K562 (cell line): ENCODE results near the gene GJB2. TPM values are rescaled to one million over a fixed set of nuclear protein-coding genes. Genes with fewer than 3 reads are reported as not detected.
A peak's percentile ranks its signal among the peaks of the same experiment; 100 is the strongest.

Experiments
- ATAC-seq: fragments of 200-7000 bp; cut with Tn5 transposase; 3 replicates; pipeline ENCODE4 v1.9.1; 2020; ENCODE audit warnings: moderate library complexity
- BruUV-seq: library from RNA; stranded (reverse); fragments of 400-500 nt; replicated peaks from 2 replicates; lab custom pipeline; 2021; lab: Mats Ljungman, UMichigan
- CTCF ChIA-PET: fragments of 300-600 bp; formaldehyde crosslinking; extraction: SDS; loops from one replicate; lab custom pipeline; 2021; ENCODE audit warnings: low intra/inter-chr PET ratio; lab: Yijun Ruan, JAX
- POLR2A ChIA-PET: fragments of 300-600, 350-650 bp; sonication (Branson Sonifier 250); formaldehyde crosslinking; extraction: SDS; loops from one replicate; lab custom pipeline; 2021; ENCODE audit warnings: antibody characterized with exemption, inconsistent platforms; lab: Yijun Ruan, JAX
- DNase-seq, 4 experiments: peaks; one replicate each; pipeline versions ENCODE4 v3.0.0 to v3.0.0-alpha.2; 2011 to 2018; ENCODE audit warnings: low spot score in 3 of 4, mixed read lengths in 3 of 4; ENCODE audit errors: extremely low read depth in 1 of 4
- FAIRE-seq: peaks from 2 replicates; lab custom pipeline; 2011; peaks lifted over from hg19 to GRCh38; lab: Jason Lieb, UNC
- H2AFZ ChIP-seq: 2 replicates; pipeline ENCODE4 v1.6.0; 2011; ENCODE audit warnings: low read depth, low read length, control low read depth, inconsistent platforms
- H3K27ac ChIP-seq: fragments of 200-600 bp; 3 replicates; pipeline ENCODE4 v1.8.0; 2011; ENCODE audit warnings: low read depth, mild to moderate bottlenecking, control low read depth, inconsistent platforms, low read length, moderate library complexity, mixed read lengths; ENCODE audit errors: extremely low read depth
- H3K27me3 ChIP-seq, 2 experiments: fragments of 300-600 bp in 1 of 2; 2 replicates in 1 of 2; 3 replicates in 1 of 2; pipeline versions ENCODE4 v1.6.0 to v1.8.0; 2011; ENCODE audit warnings: inconsistent platforms in 2 of 2, low read length in 2 of 2, mild to moderate bottlenecking in 1 of 2, mixed read lengths in 1 of 2, moderate library complexity in 1 of 2; ENCODE audit not compliant: control insufficient read depth in 2 of 2, insufficient read depth in 2 of 2
- H3K36me3 ChIP-seq: fragments of 300-600 bp; 3 replicates; pipeline ENCODE4 v1.8.0; 2011; ENCODE audit warnings: mild to moderate bottlenecking, low read length, inconsistent platforms; ENCODE audit not compliant: control insufficient read depth, insufficient read depth
- H3K4me1 ChIP-seq, 2 experiments: fragments of 200-600 bp in 1 of 2; replicated peaks in 1 of 2; 2 replicates in 1 of 2; 3 replicates in 1 of 2; pipeline versions ENCODE4 v1.5.1 to v1.8.0; 2011; ENCODE audit warnings: inconsistent platforms in 2 of 2, low read length in 2 of 2, mild to moderate bottlenecking in 1 of 2, mixed read lengths in 1 of 2, moderate library complexity in 1 of 2; ENCODE audit not compliant: control insufficient read depth in 2 of 2, insufficient read depth in 2 of 2
- H3K4me2 ChIP-seq: 2 replicates; pipeline ENCODE4 v1.6.1; 2011; ENCODE audit warnings: low read length, control low read depth, inconsistent platforms, mixed read lengths; ENCODE audit not compliant: insufficient read depth
- H3K4me3 ChIP-seq: fragments of 200-600 bp; sonication (generic), shearing (Covaris generic); 2 replicates; pipeline ENCODE4 v1.5.1; 2016; ENCODE audit warnings: control low read depth, inconsistent platforms
- H3K79me2 ChIP-seq: fragments of 200-600 bp; 3 replicates; pipeline ENCODE4 v1.8.0; 2011; ENCODE audit warnings: low read length, inconsistent platforms; ENCODE audit not compliant: control insufficient read depth, insufficient read depth
- H3K9ac ChIP-seq, 2 experiments: 2 replicates each; pipeline versions ENCODE4 v1.6.0 to v1.6.1; 2011; ENCODE audit warnings: low read depth in 2 of 2, low read length in 2 of 2, control low read depth in 1 of 2, inconsistent platforms in 1 of 2, mild to moderate bottlenecking in 1 of 2, mixed read lengths in 1 of 2; ENCODE audit not compliant: insufficient read depth in 1 of 2
- H3K9me1 ChIP-seq: one replicate; pipeline ENCODE4 v1.6.0; 2011; ENCODE audit warnings: inconsistent platforms, mild to moderate bottlenecking, low read length, moderate library complexity; ENCODE audit not compliant: control insufficient read depth, insufficient read depth
- H3K9me3 ChIP-seq: replicated peaks from 2 replicates; pipeline ENCODE4 v1.5.1; 2011; ENCODE audit warnings: low read depth, low read length, inconsistent platforms; ENCODE audit not compliant: control insufficient read depth, insufficient read depth
- H4K20me1 ChIP-seq: replicated peaks from 2 replicates; pipeline ENCODE4 v1.6.1; 2011; ENCODE audit warnings: low read length, inconsistent platforms, mixed read lengths; ENCODE audit not compliant: control insufficient read depth, insufficient read depth
- CBX2 ChIP-seq: fragments of 200-600 bp; sonication (generic); IDR thresholded peaks from one replicate; pipeline ENCODE4 v1.6.1; 2012; ENCODE audit warnings: mild to moderate bottlenecking, low read length, inconsistent platforms; ENCODE audit not compliant: insufficient read depth, poor library complexity, severe bottlenecking
- CBX8 ChIP-seq: fragments of 200-600 bp; sonication (generic); IDR thresholded peaks from 2 replicates; pipeline ENCODE4 v1.6.1; 2012; ENCODE audit warnings: borderline replicate concordance, mixed run types, low read depth, mild to moderate bottlenecking, moderate library complexity, mixed read lengths, low read length, control low read depth, inconsistent platforms; ENCODE audit not compliant: poor library complexity, severe bottlenecking; ENCODE audit errors: extremely low read depth
- GTF2A2 ChIP-seq: IDR thresholded peaks from 2 replicates; pipeline ENCODE4 v1.6.1; 2016; ENCODE audit warnings: mild to moderate bottlenecking, missing genetic modification characterization, missing compliant biosample characterization
- ZNF316 ChIP-seq: fragments of 450-650 bp; IDR thresholded peaks from 2 replicates; pipeline ENCODE4 v1.6.1; 2016
- WGBS: fragments of 100-300 bp; shearing (Covaris generic); methylation state at CpG from one replicate; pipeline ENCODE4 v1.1.6; 2016; ENCODE audit warnings: low coverage, mixed read lengths; ENCODE audit not compliant: insufficient coverage; ENCODE audit errors: missing lambda C conversion rate; 5-methylcytosine and 5-hydroxymethylcytosine counted together
- in situ Hi-C: fragments of 300-500 bp; cut with MboI; formaldehyde crosslinking; loops from 4 replicates; pipeline ENCODE4 v1.15.0; 2018; ENCODE audit warnings: inconsistent platforms, mixed read lengths
- intact Hi-C: fragments of 100-400 bp; cut with micrococcal nuclease; formaldehyde crosslinking; loops from 2 replicates; pipeline ENCODE4 v1.14.2; 2022
- polyA plus RNA-seq, 8 experiments: library from polyadenylated mRNA; depleted of rRNA in 4 of 8; stranded (reverse) in 5 of 8; unstranded in 3 of 8; fragments of >200 nt; fragmentation: Nextera tagmentation in 2 of 8; fragmentation: Illumina TruSeq in 1 of 8; extraction: Ambion mirVana in 2 of 8; extraction: Trizol in 1 of 8; gene quantifications; 2 replicates each; pipeline versions ENCODE4 v1.2.1 to v1.2.3, GENCODE V29; 2011 to 2014; ENCODE audit warnings: inconsistent platforms in 1 of 8, missing spikeins in 1 of 8
- total RNA-seq, 7 experiments: library from RNA; depleted of rRNA in 6 of 7; stranded (reverse); fragments of >200 nt in 6 of 7; fragmentation: Illumina TruSeq in 2 of 7; extraction: Trizol in 2 of 7; gene quantifications; 2 replicates each; pipeline versions ENCODE4 v1.2.1 to v1.2.3, GENCODE V29; 2011 to 2021; ENCODE audit warnings: low replicate concordance in 1 of 7

Gene GJB2
- total and polyA plus RNA-seq, 9 of the 15 experiments (the other 6 are each of a cell fraction or from before 2014, with no cell fraction given): not detected

GRCh38 chr13:20159646-20160305, 33.0 kb downstream of the GJB2 start:
- Histone ChIP-seq H3K27ac (no peak overlapping the region), H3K9ac (no peak overlapping the region), H3K79me2 (no peaks in the 10 kb centered on the region), H3K4me2 (peak overlapping the region; percentile 63; the same call in 1 of the 2 replicates), H2AFZ (no peak overlapping the region), H3K4me3 (no peak overlapping the region), H3K4me1 (peaks cover 0 to 13% of the 10 kb centered on the region in 2 experiments; a peak in 3 of 5 replicates), H3K36me3 (no peaks in the 10 kb centered on the region), H3K9me1 (no peaks in the 10 kb centered on the region), H3K27me3 (peaks cover 0 to 2% of the 10 kb centered on the region in 2 experiments; a peak in 2 of 5 replicates), H3K9me3 (no peaks in the 10 kb centered on the region), H4K20me1 (no peaks in the 10 kb centered on the region)
- in situ Hi-C loops: loop anchor here (10.0 kb wide), 1 partner anchor 175 kb away; no protein-coding TSS in a partner anchor
- ATAC-seq (no peak), FAIRE-seq (no peak), DNase-seq (no peak)
- TF ChIP-seq GTF2A2 (tag) (no peak), ZNF316 (0 out of 2 replicates have a peak, but pooled peaks have one; percentile 1), CBX2 (peak; percentile 98), CBX8 (peak; percentile 81)
- intact Hi-C loops: no loop called here
- BruUV-seq: no TSS peak
- POLR2A ChIA-PET: no interaction called here
- CTCF ChIA-PET: no interaction called here
- WGBS: 4% methylated on average over 16 of the region's 18 CpGs
